ENCODE results near the gene LIFR. TPM values are rescaled to one million over a fixed set of nuclear protein-coding genes. Genes with fewer than 3 reads are reported as not detected.

LIFR gene
- total RNA-seq, 4 donors from 2014 or later, result 3.1 to 72.9 (median 16.9) TPM

DNA sequence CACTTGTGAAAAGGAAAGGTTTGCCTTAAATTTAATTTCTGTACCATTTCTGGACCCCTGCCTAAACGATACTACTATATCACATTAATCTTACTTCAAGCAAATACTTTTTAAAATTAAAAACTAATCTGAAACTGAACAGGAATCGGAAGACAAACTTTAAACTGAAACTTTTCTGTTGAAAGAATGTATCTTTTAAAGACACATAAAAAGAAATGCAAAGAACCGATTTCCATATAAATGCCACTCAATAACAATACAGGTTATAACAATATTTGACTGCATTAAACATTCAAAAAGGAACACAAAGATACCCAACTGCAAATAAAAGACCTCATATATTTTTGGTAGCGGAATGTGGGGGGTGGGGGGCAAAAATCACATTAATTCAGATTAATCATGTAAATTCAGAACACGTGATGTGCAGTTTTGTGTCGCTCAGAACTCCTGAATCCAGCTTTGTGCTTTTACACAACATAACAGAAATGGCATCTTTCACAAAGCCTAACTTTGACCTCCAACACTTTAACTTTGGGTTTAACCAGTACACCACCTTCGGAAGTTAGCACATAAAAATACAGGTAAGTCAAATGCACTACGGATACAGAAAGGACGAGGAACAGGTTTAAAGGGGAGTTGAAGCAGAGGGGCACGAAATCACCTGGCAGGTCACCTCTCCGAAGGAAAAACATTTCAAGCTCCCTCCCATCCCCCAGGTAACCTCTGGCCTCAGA is 925 bp downstream of the LIFR start:
- Histone ChIP-seq H3K4me3 (peak overlapping the region; percentile 80 to 94 (median 86)), H3K4me1 (peaks cover 0 to 30% (median 0%) of the 10 kb centered on the region in 3 donors), H3K9me3 (no peaks in the 10 kb centered on the region), H3K27ac (peak overlapping the region; percentile 76 to 97 (median 92)), H3K27me3 (peaks cover 0 to 16% (median 0%) of the 10 kb centered on the region in 4 donors), H3K36me3 (no peaks in the 10 kb centered on the region)
- DNase-seq, result no peak
- TF ChIP-seq, protein P1, sequence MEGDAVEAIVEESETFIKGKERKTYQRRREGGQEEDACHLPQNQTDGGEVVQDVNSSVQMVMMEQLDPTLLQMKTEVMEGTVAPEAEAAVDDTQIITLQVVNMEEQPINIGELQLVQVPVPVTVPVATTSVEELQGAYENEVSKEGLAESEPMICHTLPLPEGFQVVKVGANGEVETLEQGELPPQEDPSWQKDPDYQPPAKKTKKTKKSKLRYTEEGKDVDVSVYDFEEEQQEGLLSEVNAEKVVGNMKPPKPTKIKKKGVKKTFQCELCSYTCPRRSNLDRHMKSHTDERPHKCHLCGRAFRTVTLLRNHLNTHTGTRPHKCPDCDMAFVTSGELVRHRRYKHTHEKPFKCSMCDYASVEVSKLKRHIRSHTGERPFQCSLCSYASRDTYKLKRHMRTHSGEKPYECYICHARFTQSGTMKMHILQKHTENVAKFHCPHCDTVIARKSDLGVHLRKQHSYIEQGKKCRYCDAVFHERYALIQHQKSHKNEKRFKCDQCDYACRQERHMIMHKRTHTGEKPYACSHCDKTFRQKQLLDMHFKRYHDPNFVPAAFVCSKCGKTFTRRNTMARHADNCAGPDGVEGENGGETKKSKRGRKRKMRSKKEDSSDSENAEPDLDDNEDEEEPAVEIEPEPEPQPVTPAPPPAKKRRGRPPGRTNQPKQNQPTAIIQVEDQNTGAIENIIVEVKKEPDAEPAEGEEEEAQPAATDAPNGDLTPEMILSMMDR (IDR thresholded peaks at IDR 0.05), result no peak
- TF ChIP-seq POLR2A (IDR thresholded peaks at IDR 0.05), result no peak
- 16% methylated on average over 11 of the region's 11 CpGs for WGBS, 2 donors
- intact Hi-C loops (cut with DNase I), result loop anchor here (10.0 kb wide), 2 partner anchors 111 to 249 kb away; no protein-coding TSS in a partner anchor

DNA sequence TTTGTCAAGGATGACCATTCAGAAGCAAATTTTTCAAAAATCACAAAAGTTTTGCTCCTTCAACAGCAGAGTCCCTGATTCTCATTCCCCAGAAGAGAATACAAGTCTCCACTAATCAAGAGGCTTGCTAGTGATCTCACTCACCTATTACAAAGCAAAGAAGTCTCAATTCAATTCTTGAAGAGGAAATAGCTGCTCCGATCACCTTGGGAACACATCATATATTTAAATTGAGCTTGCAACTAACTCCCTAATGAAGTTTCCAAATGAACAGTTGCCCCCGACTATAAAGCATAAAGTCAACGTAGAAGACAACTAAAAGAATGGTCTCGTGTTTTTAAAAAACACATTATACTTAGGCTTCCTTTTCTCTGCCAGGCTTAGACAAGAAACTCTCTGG is 1.6 kb downstream of the LIFR start:
- TF ChIP-seq, protein P1 (IDR thresholded peaks at IDR 0.05), result no peak
- TF ChIP-seq POLR2A (IDR thresholded peaks at IDR 0.05), result no peak
- Histone ChIP-seq H3K4me1 (peaks cover 0 to 28% (median 0%) of the 10 kb centered on the region in 3 donors), H3K9me3 (no peaks in the 10 kb centered on the region), H3K27ac (peak overlapping the region in 2 of 4 donors; percentile 76 to 93), H3K36me3 (no peaks in the 10 kb centered on the region), H3K4me3 (peak overlapping the region; percentile 1 to 94 (median 84)), H3K27me3 (peaks cover 0 to 16% (median 0%) of the 10 kb centered on the region in 4 donors)
- 38 to 50% methylated on average over 4 of the region's 4 CpGs for WGBS, 2 donors
- intact Hi-C loops (cut with DNase I), result loop anchor here (10.0 kb wide), 2 partner anchors 110 to 250 kb away; no protein-coding TSS in a partner anchor
- DNase-seq, result no peak

DNA sequence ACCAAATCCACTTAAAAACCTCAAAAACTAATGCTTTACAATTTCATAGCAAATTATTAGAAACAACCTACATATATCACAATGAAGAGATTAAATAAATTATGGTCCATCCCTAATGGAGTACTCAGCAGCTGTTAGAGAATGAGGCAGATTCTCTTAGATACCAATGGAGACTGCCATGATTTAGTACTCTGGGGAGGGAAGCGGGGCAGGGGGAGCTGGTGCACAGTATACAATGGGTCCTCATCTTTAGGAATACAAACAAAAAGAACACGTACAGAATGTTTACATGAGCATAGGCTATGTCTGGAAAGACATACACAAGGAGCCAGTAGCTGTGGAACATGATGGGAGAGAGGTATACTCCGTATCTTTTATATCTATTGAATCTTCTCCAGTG is 2.0 kb downstream of the LIFR start:
- peak overlapping the region in 1 of 4 donors; percentile 76 for H3K27ac ChIP-seq
- intact Hi-C loops (cut with DNase I), result loop anchor here (10.0 kb wide), 2 partner anchors 110 to 250 kb away; no protein-coding TSS in a partner anchor
- peak overlapping the region; percentile 1 to 94 (median 84) for H3K4me3 ChIP-seq
- H3K4me1 ChIP-seq, result peaks cover 0 to 28% (median 0%) of the 10 kb centered on the region in 3 donors
- H3K27me3 ChIP-seq, result peaks cover 0 to 16% (median 0%) of the 10 kb centered on the region in 4 donors
- TF ChIP-seq POLR2A (IDR thresholded peaks at IDR 0.05), result no peak
- TF ChIP-seq, protein P1 (IDR thresholded peaks at IDR 0.05), result no peak
- WGBS, 2 donors, result 59 to 62% methylated on average over 3 of the region's 3 CpGs
- no peaks in the 10 kb centered on the region for H3K36me3 ChIP-seq
- no peaks in the 10 kb centered on the region for H3K9me3 ChIP-seq
- no peak for DNase-seq

DNA sequence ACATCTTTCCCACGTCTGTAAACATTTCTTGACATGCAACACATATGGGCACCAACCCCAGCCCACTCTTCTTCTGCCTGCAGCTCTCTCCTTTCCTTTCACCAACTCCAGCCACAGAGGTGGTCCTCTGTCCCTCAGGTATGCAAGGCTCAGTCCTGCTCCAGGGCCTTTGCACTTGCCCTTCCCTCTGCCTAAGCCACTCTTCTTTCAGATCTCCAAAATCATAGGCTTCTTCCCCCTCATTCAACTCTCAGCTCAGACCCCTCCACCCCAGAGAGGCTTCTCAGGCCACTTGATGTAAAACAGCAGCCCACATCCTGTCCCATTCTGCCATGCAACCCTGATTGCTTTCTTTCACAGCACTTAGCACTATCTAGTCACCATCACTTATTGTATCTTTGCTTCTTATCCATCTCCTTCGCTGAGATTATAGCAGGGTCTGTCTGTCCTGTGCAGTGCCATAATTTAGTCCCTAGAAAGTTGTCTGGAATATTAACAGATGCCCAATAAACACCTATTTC is 3.4 kb downstream of the LIFR start:
- Histone ChIP-seq H3K36me3 (no peaks in the 10 kb centered on the region), H3K4me3 (peak overlapping the region in 2 of 4 donors; percentile 44 to 80), H3K27me3 (peaks cover 0 to 16% (median 0%) of the 10 kb centered on the region in 4 donors), H3K9me3 (no peaks in the 10 kb centered on the region), H3K4me1 (peaks cover 0 to 30% (median 0%) of the 10 kb centered on the region in 3 donors), H3K27ac (no peak overlapping the region)
- no peak for TF ChIP-seq POLR2A (IDR thresholded peaks at IDR 0.05)
- TF ChIP-seq, protein P1 (IDR thresholded peaks at IDR 0.05), result no peak
- WGBS, 2 donors, result 62 to 75% methylated on average over 2 of the region's 2 CpGs
- intact Hi-C loops (cut with DNase I), result loop anchor here (10.0 kb wide), 2 partner anchors 108 to 252 kb away; no protein-coding TSS in a partner anchor
- DNase-seq, result no peak
